ENCODE measurements around the gene MSL3.
A peak's percentile ranks its signal among the peaks of the same experiment; 100 is the strongest.

The MSL3 gene

DNA sequence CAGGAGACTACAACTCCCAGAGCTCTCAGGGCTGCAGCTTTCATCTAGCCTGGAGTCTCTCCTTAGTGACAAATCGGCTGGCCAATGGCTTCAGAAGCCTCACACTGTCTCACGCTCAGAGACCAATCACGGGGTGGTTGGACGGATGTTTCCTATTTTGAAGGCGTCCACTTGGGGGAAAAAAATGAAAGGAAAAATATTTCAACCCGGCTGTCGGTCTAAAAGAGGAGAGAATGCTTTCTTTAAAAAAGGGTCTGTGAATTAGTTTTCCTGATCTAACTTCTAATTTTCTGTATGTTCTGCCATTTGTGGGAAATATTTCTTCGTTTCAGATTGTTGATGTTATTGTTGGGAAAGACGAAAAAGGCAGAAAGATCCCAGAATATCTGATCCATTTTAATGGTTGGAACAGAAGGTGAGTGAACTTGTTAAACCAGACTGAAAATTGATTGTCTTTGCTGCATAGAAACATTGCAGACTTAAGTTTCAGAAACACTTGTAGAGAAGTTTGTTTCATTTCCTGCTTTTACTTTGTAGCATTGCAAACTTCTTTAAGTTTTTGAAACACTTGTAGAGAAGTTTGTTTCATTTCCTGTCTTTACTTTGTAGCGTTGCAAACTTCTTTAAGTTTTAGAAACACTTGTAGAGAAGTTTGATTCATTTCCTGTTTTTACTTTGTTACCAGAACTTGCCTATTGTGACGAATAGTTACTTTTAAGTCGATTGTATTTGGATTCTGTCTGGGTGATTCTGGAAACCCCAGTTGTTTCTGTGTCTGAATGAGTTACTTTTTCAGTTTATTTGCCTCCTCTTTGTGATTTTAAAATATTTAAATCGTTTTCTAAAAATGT lies 1.6 kb downstream of the MSL3 start:
- DNase-seq (ENCODE audit: low read depth in 2 of 2), result peak; percentile 74 to 77

- DNase-seq (ENCODE audit: low read depth in 2 of 2), result no peak
Observed at GRCh38 chrX:11760958-11761357, 2.9 kb downstream of the MSL3 start.

GRCh38 chrX:11764602-11765067 lies 6.6 kb downstream of the MSL3 start:
- DNase-seq (ENCODE audit: low read depth in 2 of 2), result no peak

GRCh38 chrX:11765449-11765848 lies 7.4 kb downstream of the MSL3 start:
- DNase-seq (ENCODE audit: low read depth in 2 of 2), result no peak

GRCh38 chrX:11766487-11766886 lies 8.4 kb downstream of the MSL3 start:
- DNase-seq (ENCODE audit: low read depth in 2 of 2), result no peak

DNA sequence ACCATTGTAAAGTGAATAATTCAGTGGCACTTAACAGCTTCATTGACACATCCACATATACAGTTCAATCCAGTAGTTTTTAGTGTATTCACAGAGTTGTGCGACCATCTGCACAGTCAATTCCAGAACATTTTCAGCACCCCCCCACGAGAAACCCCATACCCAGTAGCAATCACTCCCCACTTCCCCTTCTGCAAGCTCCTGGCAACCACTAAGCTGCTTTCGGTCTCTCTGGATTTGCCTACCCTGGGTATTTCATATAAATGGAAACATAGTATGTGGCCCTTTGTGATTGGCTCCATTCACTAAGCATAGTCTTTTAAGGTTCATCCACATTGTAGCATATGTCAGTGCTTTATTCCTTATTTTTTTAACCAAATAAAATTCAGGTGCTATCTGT lies 10.0 kb downstream of the MSL3 start:
- no peak for DNase-seq (ENCODE audit: low read depth in 2 of 2)

GRCh38 chrX:11770320-11770719 lies 12.3 kb downstream of the MSL3 start:
- peak in 1 of 2 experiments; percentile 29 for DNase-seq (ENCODE audit: low read depth in 2 of 2)

- DNase-seq (ENCODE audit: low read depth in 2 of 2), result no peak
Observed at GRCh38 chrX:11778230-11778629, 20.2 kb downstream of the MSL3 start.

DNA sequence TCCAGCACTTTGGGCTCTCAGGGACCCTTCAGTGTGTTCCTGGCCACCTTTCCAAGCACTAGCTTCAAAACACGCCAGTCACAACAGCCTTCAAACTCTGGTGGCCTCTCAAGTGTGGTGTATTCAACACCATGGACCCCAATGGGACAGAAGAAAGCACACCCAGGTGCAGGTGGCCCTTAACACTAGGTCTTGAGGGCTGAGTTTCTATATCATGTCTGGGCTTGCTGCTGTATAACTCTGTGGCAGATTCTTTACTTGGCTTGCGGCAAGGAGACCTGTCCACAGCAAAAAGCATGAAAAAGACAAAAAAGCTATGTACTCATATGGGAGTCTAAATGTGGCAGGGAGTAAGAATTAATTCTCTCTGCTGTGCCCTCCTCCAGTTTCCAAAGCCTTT lies 23.1 kb downstream of the MSL3 start:
- DNase-seq (ENCODE audit: low read depth in 2 of 2), result no peak

DNA sequence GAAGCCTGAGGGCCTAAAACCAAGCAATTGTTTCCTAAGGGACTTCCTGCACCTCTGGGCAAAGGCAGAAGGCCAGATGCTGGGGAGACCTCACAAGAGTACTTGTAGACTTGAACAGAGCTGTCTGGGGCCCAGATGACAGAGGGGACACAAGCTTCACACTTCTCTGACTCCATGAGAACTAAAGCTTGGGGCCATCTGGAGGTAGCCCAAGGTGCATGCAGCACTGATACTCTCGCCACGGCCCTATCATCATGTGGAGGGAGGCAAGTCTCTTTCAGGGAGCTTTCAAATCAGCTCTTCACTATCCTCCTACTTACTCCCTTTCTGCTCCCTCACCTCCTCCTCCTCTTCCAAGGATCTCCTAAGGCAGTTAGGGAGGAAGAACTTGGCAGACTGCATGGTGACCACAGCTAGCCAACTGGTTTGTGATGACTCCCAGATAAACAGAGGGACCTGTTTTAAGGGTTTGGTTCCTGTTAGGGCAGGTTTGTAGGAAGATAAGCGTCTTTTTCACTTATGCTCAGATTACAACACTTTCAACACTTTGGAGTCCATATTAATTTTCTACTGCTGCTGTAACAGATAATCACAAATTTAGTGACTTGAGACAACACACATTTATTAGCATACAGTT lies 23.8 kb downstream of the MSL3 start:
- no peak for DNase-seq (ENCODE audit: low read depth in 2 of 2)

DNA sequence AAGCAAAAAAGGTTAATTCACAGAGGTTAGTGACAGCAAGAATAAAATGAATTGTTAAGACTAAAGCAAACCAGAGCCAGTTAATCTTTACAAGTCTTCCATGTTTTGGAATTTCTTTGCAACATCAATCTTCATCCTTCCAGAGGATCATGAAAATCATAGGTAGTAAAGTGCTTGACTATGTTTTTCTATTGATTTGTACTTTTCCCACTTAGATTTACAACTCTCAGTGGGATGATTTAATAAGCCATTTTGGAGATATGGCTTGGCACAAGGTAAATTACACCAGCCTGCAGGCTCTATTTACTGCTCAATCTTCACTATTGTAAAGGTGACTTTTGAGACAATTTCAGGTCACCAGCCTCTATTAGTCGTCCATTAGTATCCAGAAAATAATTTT lies 26.5 kb downstream of the MSL3 start:
- no peak for DNase-seq (ENCODE audit: low read depth in 2 of 2)

- DNase-seq (ENCODE audit: low read depth in 2 of 2), result no peak
Observed at GRCh38 chrX:11786862-11787261, 28.8 kb downstream of the MSL3 start.

- peak; percentile 18 to 23 for DNase-seq (ENCODE audit: low read depth in 2 of 2)
Observed at GRCh38 chrX:11787564-11787963, 29.5 kb downstream of the MSL3 start.

GRCh38 chrX:11789809-11790208 lies 31.8 kb downstream of the MSL3 start:
- DNase-seq (ENCODE audit: low read depth in 2 of 2), result no peak

DNA sequence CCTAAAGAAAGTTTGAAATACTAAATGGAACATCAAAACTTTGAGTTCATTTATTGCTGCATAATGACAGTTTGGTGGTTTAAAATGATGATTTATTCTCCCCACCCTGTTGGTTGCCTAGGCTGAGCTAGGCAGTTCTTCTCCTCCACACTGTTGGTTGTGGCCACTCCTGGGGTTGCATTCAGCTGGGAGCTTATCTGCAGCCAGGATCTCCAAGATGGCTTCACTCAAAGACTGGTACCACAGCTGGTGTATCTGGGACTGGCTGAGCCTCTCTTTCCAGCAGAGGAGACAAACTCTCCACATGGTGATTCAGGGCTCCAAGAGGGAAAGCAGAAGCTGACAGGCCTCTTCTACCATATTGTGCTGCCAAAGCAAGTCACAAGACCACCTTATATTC lies 33.1 kb downstream of the MSL3 start:
- no peak for DNase-seq (ENCODE audit: low read depth in 2 of 2)

DNA sequence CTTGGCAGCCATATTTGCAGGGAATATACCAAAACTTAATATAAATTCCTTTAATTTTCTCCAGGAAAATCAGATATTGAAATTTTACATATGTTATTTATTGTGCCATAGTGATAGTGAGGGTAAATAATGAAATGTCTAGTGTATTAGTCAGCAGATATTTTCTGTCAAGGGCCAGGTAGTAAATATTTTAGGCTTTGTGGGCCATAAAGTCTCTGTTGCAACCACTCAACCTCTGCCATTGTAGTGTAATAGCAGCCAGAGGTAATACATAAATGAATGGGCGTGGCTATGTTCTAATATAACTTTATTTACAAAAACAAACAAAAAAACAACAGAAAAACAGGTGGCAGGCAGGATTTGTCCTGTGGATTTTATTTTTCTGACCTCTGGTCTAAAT lies 33.5 kb downstream of the MSL3 start:
- no peak for DNase-seq (ENCODE audit: low read depth in 2 of 2)

DNA sequence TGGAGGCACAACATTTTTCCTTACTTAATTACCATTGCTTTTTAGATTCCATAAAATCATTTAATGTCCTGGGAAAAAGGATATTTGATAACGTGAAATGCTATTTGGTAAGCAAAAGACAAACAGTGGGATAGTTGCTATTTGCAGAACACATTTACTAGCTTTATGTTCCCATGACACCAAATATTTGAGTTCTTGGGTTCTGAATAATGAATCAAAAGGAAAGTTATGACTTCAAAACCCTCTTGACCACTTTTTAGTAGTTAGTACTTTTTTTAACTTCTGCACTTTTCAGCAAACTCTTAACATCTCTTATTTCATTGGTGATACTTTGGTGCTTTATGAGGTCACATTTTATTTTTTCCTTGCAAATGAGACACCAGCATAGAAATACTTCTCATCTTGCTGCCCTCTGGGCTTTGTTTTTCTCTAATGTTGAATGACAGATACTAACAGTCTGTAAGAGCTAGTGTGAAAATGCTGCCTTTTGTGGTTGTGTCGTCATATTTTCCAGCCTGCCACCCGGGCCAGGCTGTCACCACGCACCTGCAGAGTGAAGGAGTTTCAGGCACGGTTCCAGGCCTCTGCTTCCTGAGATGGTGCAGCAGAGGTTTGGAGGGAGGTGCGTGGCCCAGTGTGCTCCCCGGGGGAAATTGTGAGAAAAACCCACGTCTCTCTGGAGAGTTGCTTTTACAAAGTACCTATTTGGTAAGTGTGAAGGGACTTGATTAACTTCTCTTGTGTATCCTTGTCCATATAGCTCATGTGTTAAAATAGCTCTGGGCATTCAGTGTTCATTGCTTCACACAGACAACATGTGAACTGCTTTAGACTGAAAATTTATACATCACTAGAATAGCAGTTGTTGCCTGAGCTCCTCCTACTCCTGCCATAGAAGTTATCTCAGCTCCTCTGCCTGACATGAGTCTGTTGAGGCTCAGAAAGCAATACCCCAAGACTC lies 34.7 kb downstream of the MSL3 start:
- DNase-seq (ENCODE audit: low read depth in 2 of 2), result no peak

GRCh38 chrX:11793734-11794133 lies 35.7 kb downstream of the MSL3 start:
- DNase-seq (ENCODE audit: low read depth in 2 of 2), result no peak

DNA sequence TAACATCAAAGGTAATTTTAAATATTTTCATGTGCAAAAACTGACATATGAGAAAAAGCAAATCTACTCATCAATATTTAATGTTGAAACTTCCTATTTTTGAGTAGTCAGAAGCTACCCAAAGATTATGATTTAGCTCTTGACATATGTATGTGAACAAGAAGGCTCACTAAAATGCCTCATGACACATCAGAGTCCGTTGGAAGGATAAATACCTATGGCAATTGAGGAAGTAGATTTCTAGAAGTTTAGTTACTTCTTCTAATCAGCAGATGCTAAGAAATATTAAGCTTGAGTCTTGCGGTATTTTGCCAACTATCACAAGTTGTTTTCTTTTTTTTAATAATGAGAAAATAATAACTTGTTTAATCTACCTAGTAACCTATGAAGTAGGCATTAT lies 55.3 kb downstream of the MSL3 start:
- DNase-seq (ENCODE audit: low read depth in 2 of 2), result no peak

Measured in fibroblast of skin of left quadriceps (primary cell).